HEK293 (cell line): ENCODE data around the gene OR10G3.

Experiments used
- CTCF ChIP-seq: fragments of 450-650 bp; formaldehyde crosslinking; IDR thresholded peaks from 2 replicates; pipeline ENCODE4 v1.5.1; 2016; ENCODE audit warnings: missing biosample characterization, missing genetic modification characterization
- ELK4 ChIP-seq: IDR thresholded peaks from 2 replicates; pipeline ENCODE4 v1.6.1; 2011; ENCODE audit warnings: mild to moderate bottlenecking, low read depth, low read length, borderline replicate concordance
- TCF7L2 ChIP-seq: IDR thresholded peaks from 2 replicates; pipeline ENCODE4 v1.6.1; 2011; ENCODE audit warnings: low read depth, mild to moderate bottlenecking, inconsistent platforms, low read length, moderate library complexity, borderline replicate concordance
- ZBTB8A ChIP-seq: fragments of 450-650 bp; formaldehyde crosslinking; IDR thresholded peaks from 2 replicates; pipeline ENCODE4 v1.5.1; 2016; ENCODE audit warnings: missing biosample characterization, missing genetic modification characterization
- ZNF510 ChIP-seq: fragments of 450-650 bp; formaldehyde crosslinking; IDR thresholded peaks from 2 replicates; pipeline ENCODE4 v1.5.1; 2018; ENCODE audit warnings: mild to moderate bottlenecking, missing genetic modification characterization, missing biosample characterization; ENCODE audit not compliant: insufficient replicate concordance
- ZNF626 ChIP-seq: fragments of 450-650 bp; sonication (Bioruptor Pico); formaldehyde crosslinking; IDR thresholded peaks from 2 replicates; pipeline ENCODE4 v1.5.1; 2018; ENCODE audit warnings: missing biosample characterization, missing genetic modification characterization, inconsistent platforms
- ZNF747 ChIP-seq: fragments of 450-650 bp; formaldehyde crosslinking; IDR thresholded peaks from 2 replicates; pipeline ENCODE4 v1.5.1; 2016; ENCODE audit warnings: missing biosample characterization, missing genetic modification characterization
- ZSCAN30 ChIP-seq: fragments of 450-650 bp; IDR thresholded peaks from 2 replicates; pipeline ENCODE4 v1.5.1; 2018; ENCODE audit warnings: missing biosample characterization, mild to moderate bottlenecking, missing genetic modification characterization, moderate library complexity
- TF ChIP-seq, protein P1 (sequence below): fragments of 450-650 bp; formaldehyde crosslinking; IDR thresholded peaks from 2 replicates; pipeline ENCODE4 v1.5.1; 2016; ENCODE audit warnings: missing biosample characterization, missing genetic modification characterization
- TF ChIP-seq, protein P2 (sequence below): fragments of 450-650 bp; formaldehyde crosslinking; IDR thresholded peaks from 2 replicates; pipeline ENCODE4 v1.5.1; 2016; ENCODE audit warnings: missing biosample characterization, missing genetic modification characterization

GRCh38 chr14:21525962-21526671, 53.8 kb downstream of the OR10G3 start, which contains the start of gene SALL2:
- TF ChIP-seq ZSCAN30 (no peak; the same call in 1 of the 2 replicates), TCF7L2 (no peak), CTCF (no peak), ELK4 (no peak), ZBTB8A (no peak), ZNF510 (tag by site-specific recombination) (no peak), ZNF747 (tag by site-specific recombination) (no peak), ZNF626 (no peak)
- TF ChIP-seq, protein P1, sequence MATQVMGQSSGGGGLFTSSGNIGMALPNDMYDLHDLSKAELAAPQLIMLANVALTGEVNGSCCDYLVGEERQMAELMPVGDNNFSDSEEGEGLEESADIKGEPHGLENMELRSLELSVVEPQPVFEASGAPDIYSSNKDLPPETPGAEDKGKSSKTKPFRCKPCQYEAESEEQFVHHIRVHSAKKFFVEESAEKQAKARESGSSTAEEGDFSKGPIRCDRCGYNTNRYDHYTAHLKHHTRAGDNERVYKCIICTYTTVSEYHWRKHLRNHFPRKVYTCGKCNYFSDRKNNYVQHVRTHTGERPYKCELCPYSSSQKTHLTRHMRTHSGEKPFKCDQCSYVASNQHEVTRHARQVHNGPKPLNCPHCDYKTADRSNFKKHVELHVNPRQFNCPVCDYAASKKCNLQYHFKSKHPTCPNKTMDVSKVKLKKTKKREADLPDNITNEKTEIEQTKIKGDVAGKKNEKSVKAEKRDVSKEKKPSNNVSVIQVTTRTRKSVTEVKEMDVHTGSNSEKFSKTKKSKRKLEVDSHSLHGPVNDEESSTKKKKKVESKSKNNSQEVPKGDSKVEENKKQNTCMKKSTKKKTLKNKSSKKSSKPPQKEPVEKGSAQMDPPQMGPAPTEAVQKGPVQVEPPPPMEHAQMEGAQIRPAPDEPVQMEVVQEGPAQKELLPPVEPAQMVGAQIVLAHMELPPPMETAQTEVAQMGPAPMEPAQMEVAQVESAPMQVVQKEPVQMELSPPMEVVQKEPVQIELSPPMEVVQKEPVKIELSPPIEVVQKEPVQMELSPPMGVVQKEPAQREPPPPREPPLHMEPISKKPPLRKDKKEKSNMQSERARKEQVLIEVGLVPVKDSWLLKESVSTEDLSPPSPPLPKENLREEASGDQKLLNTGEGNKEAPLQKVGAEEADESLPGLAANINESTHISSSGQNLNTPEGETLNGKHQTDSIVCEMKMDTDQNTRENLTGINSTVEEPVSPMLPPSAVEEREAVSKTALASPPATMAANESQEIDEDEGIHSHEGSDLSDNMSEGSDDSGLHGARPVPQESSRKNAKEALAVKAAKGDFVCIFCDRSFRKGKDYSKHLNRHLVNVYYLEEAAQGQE, result no peak
- TF ChIP-seq, protein P2, sequence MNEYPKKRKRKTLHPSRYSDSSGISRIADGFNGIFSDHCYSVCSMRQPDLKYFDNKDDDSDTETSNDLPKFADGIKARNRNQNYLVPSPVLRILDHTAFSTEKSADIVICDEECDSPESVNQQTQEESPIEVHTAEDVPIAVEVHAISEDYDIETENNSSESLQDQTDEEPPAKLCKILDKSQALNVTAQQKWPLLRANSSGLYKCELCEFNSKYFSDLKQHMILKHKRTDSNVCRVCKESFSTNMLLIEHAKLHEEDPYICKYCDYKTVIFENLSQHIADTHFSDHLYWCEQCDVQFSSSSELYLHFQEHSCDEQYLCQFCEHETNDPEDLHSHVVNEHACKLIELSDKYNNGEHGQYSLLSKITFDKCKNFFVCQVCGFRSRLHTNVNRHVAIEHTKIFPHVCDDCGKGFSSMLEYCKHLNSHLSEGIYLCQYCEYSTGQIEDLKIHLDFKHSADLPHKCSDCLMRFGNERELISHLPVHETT (tag by site-specific recombination), result peak; percentile 76; the same call in 1 of the 2 replicates
